AG20443 (cell line): Measurements from ENCODE around the gene XAGE2.
A peak's percentile ranks its signal among the peaks of the same experiment; 100 is the strongest.
"Not testable (repeated sequence)": the region's sequence is repeated elsewhere in the genome, so short reads cannot be mapped to it uniquely, and the experiment has no call there.

ENCODE experiments used
- DNase-seq: peaks from one replicate; pipeline ENCODE4 v3.0.0; 2012; ENCODE audit warnings: low spot score, mixed read lengths

Gene XAGE2, protein sequence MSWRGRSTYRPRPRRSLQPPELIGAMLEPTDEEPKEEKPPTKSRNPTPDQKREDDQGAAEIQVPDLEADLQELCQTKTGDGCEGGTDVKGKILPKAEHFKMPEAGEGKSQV

DNA sequence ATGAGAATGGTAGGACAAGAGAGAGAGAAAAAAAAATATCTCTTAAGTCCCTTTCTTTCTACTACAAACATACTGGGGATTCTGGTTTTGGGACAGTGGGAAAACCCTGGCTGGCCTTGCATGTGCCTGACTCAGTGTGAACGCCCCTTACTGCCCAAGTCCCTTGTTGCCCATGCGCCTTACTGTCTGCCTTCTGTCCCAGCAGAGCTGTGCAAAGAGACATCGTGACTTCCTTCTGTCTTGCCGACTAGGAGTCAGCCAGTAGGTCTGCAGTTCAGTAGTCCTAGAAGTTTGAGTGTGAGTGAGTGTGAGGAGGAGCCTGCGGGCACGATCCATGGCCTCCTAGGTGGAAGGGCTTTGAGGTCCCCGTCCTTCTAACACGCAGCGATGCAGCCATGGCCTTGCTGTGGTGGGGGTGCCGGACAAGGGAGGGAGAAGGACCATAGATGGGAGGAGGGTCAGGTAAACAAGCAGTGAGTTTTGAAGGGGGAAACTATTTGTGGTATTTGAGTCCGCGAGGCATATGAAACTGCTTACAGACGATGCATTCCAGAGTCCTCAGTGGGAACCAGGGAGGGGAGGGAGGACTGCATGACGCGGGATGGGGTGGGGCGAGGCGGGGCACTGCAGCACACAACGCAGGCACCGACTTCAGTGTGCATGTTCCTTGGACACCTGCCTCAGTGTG is at the start of gene XAGE2:
TSS of gene XAGE2 (plus strand) at position 654 of the 688 bp plus-strand sequence. CDS start 994 bp downstream, outside the sequence.
- no peak for DNase-seq

DNA sequence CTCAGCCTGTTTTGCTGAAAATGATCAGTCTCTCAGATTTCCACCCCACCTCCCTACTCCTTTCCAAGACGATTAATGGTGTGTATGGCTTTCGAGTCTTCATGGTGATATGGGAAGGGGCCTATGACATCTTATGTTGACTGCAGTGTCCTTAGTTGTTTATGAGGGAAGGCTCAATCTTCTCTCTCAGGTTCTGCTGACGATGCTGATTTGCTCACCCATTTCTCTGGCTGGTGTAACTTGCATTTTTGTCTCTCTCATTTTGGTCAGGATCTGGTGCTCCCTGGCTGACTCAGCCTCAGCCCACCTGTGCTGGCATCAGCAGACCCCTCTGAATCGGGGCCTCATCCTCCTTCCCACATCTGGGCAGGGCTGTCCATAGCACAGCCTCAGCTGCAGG is 31.4 kb upstream of the XAGE2 start:
- DNase-seq, result no peak

DNA sequence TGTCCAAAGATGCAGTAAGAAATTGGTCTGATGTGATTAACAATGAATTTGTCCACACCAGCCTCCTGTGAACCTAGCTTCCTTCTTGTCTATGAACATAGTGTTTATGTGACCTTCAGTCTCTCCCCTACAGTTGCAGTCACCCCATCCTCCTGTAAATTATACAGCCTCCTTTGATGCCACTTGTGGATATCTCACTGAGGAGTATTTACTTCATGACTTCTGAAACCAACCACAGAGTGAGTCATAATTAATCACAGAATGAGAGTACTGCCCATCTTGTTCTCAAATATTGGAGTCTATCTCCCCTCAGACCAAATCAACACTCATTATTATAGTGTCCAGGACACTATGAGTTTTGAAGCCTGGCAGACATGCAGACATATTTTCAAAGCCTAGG is 27.3 kb upstream of the XAGE2 start:
- DNase-seq, result no peak

DNA sequence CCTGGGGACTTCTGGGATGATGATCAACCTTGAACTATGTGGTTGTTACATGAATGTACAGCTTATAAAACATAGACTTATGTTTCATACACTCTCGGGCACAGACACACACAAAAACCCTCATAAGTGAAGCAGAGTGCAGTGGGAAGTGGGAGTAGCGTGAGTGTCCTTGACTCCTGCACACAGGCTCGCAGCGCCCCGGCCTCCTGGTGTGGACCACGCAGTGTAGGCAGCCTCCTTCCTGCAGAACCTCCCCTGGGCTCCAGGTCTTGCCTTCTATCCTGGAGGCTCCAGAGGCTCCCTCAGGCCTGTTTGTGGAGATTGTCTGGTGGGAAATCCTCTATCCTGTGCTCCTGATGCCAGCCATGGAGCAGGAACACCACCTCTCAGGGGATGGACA is 25.7 kb upstream of the XAGE2 start:
- not testable (repeated sequence) for DNase-seq

DNA sequence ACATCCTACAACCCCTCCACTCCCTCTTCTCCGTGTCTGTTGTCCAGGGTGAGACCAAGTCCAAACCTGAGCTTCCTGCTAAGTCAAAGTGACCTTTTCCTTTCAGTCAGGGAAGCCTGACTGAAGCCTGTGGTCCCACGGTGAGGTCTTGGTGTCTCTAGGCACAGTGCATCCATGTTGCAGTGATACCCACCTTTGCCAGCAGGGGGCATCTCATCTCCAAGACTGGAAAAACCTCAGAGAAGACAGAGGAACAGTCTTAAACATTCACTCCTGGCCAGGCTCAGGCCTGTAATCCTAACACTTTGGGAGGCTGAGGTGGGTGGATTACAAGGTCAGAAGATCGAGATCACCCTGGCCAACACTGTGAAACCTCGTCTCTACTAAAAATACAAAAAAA is 23.4 kb upstream of the XAGE2 start:
- DNase-seq, result peak; percentile 23

DNA sequence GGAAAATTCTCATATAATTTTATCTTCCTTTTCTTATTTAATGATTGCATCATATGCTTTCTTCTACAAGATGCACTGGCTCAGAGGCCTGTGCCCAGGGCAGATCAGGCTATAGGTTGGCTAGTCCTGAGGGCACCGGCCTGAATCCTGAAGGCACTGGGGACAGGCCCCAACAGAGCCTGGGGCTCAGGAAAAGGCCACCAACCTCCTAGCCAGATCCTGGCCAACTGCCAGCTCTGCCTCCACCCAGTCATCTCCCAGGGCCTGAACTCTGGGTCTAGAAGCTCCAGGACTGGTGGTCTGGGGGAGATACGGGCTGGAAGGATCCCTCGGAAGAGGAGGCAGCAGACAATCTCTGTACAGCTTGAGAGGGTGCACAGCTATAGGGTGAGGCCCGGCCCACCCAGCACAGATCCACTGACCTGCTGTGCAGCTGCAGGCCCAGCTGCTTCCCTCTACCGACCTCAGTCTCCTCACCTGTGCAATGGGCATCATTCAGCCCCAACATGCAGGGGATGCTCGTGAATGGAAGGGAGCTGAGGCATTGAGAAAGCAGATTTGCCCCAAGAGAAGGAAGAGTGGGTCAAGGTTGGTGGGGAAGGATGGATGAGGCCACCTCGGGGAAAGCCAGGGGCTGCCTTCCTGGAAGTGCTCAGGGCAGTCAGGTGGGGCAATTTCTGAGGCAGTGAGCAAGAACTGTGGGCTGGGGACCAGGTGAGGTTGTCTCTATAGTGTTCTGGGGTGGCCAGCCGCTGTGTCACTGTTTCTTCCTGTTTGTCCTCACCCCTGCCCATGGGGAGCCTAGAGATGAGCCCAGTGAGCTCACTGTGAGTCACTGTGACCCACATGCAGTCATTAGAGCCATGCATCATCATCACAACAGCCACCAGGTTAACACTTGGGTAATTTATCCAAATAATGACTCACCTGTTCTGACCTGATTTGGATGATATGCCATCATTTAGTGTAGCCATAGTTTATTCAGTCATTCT is 22.4 kb upstream of the XAGE2 start:
- DNase-seq, result no peak

DNA sequence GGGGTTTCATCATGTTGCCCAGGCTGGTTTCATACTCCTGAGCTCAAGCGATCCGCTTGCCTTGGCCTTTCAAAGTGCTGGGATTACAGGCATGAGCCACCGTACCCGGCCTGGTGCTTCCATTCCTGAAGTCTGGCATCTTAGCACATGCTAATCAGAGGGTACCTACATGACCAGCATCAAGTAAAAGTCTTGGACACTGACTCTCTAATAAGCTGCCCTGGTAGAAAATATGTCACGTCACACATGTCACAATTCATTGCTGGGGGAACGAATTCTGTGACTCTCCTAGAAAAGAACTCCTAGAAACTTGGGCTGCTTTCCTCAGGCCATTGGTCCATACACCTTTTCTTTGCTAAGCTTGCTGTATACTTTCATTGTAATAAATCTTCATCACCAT is 19.1 kb upstream of the XAGE2 start:
- no peak for DNase-seq

DNA sequence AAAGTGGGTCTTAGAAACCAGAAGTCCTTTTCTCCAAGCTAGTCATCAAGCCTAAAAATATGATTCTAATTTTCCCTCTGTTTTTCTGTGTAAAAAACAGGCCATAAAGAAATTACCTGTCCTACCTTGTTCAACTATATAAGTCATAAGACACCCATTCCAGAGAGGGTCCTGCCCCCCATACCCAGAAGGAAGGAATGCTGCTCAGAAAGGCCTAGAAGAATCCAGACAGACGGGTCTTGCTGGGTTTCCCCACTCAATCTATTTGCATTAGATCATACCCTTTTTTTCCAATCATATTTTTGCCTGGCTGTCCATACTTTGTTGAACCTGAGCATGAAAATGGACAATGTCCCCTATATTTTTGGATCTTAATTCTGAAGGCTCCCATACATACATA is 16.3 kb upstream of the XAGE2 start:
- DNase-seq, result no peak

DNA sequence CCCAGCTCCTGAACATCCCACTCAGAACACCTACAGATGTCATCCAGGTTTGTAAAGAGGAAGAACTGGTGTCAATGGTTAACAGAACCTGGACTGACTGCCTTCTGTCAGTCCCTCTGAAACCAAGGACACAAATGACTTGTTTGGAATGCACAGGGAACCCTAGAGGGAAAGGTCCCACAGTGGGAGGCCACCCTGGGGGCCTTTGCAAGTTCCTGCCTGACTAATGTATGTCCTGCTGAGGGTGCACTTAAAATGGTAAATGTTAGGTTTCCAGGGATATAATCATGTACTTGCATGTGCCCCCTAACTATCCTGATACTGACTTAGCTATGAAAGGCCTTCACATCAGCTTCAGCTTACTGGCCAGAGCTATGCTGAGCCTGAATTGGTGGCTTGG is 15.0 kb upstream of the XAGE2 start:
- DNase-seq, result no peak

DNA sequence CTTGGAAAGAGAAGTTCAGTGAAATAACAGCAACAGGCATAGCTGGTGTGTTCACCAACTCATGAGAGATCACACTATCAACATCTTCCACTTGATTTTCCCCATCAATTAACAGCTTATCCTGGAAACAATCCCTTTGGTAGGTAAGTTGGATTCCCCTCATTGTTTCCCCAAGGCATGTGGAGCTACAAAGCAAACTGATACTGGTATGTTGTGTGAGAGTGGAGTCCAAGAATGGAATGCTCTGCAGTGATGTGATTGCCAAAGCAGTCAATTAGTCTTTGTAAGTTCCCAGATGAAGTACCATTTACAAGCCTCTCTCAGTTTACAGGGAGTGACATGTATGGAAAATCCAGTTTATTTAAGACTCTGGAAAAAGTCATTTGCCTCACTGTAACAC is 13.7 kb upstream of the XAGE2 start:
- DNase-seq, result no peak

DNA sequence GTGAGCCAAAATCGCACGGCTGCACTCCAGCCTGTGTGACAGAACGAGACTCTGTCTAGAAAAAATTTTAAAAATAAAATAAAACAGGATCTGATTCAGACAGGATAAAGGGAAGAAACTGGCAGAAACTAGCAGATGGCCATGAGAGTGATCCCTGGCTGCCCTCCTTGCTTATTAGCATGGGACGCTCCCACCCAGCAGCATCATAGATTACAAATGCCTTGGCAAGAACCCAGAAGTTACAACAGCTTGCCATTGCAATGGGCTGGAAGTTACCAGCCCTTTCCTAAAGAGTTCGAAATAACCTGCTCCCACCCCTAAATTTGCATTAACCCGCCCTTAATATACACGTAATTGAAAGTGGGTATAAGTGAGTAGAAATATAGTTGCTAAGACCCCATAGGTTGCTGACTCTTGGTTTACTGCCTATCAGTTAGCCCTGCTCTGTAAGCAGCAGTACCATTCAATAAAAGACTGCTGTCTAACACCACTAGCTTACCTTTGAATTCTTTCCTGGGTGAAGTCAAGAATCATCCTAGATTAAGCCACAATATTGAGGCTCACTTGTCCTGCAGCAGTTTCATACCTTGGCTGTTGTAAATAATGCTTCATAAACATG is 9.1 kb upstream of the XAGE2 start:
- no peak for DNase-seq

DNA sequence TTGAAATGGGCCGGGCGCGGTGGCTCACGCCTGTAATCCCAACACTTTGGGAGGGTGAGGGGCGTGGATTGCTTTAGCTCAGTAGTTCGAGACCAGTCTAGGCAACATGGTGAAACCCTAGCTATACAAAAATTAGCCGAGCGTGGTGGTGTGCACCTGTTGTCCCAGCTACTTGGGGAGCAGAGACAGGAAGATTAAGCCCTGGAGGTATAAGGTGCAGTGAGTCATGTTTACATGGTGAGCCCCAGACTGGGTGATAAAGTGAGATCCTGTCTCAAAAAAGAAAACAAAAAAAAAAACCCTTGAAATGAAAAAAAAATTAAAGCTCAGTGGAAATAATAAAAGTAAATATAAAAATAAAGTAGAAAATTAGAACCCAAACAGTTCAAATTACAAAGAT is 6.9 kb upstream of the XAGE2 start:
- DNase-seq, result no peak

DNA sequence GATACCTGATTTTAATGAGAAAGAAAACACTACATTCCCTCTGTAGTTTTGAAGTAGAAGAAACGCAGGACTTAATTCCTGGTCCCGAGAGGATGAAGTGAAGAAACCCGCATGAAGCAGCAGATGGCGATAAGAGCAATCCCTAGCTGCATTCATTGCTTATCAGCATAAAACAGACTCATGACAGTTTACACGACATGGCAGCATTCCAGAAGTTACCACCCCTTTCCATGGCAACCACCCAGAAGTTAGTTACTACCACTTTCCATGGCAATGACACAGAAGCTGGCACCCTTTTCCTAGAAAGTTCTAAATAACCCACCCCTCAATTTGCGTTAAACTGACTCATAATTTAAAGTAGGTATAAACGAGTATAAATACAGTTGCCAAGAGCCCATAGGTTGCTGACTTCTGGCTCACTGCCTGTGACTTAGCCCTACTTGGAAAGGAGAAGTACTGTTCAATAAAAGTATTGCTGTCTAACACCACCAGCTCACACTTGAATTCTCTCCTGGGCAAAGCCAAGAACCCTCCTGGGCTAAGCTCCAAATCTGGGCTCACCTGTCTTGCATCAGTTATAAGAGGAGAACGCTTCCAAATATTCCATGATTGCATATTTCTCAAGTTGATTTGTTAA is 5.5 kb upstream of the XAGE2 start:
- DNase-seq, result no peak

DNA sequence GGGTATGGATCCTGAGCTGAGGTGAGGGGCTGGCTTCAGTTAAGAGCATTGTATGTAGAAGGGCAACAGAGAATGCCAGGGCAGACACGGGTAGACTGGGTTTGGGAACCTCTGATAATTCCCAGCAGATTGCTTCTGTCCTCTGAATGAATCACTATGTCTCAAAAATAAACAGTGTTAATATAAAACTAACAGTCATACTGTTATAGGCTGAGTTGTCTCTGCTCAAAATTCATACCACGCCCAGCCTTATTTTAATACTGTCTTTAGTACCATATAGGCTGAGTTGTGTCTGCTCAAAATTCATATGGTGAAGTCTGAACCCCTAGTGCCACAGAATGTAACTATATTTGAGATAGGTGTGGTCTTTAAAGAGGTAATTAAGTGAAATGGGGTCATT is 10.0 kb downstream of the XAGE2 start:
- no peak for DNase-seq

DNA sequence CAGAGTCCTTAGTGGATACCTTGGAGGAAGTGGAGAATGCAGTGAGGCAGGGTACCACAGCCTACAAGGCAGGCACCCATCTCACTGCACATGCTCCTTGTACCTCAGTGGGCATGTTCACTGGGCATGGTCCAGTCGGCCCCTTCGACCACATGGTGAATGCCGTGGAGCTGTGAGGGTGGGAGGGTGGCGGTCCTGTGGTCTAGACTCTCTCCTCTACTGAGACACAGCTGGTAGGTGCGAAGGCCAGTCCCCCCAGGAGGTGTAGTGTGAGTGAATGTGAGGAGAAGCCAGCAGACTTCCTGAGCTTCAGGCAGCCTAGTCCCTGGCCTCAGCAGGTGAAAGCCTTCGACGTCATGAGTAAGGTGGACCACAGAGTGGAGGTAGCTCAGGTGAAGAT is 12.2 kb downstream of the XAGE2 start:
- DNase-seq, result no peak

DNA sequence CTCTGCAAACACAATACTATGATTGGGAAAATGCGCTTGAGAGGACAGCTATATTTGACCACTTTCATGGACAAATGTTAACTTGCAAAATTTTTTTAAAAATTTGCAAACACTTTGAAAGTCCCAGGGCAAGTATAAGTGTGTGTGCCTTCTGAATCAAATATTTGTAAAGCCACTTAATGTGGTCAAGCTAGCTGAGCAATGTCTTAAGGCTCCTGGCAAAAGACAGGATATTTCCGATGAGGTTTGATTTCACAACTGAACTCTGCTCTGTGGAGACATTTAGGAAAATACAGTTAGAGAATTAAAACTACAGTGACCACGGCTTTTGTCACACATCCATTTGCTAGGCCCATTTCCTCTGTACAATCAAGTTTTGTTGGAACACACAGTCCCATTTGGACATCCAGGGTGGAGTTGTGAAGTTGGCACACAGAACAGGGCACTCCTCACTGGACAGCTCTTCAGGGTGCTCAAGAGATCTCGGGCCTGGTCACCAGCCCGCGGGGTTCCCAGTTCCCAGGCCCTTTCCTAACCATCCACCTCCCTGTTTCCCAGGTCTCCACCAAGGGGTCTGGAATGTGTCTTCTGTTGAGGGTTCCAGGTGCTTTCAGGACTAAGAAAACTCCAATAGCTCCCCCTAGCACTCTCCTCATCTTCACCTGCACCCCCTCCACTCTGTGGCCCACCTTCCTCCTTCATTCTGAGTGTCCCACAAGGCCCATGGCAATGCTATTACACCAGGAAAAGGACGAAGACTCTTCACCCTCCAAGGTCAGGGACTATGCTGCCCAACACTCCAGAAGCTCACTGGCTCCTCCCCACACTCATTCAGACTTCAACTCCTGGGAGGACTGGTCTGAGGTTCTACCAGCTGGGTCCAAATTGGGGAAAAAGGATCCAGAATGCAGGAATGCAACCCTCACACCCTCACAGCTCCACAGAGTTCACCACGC is 41.9 kb downstream of the XAGE2 start:
- DNase-seq, result no peak

DNA sequence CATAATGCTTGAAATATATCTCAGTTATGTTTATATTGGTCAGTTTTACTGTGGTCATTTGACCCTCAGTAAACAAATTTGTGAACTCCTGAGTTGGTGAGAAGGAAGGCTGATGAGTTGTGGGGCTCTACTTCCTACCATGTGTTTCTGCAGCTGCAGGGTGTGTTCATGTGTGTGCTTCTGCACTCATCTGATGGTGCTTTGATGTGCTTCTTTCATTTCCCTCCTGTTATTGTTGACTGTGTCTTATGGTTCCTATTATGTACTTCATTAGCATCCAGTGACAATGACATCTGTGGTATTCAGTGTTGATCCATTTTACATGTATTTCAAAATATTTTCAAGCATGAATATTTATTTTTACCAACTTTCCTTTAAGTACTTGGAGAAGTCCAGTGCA is 46.5 kb downstream of the XAGE2 start:
- no peak for DNase-seq

DNA sequence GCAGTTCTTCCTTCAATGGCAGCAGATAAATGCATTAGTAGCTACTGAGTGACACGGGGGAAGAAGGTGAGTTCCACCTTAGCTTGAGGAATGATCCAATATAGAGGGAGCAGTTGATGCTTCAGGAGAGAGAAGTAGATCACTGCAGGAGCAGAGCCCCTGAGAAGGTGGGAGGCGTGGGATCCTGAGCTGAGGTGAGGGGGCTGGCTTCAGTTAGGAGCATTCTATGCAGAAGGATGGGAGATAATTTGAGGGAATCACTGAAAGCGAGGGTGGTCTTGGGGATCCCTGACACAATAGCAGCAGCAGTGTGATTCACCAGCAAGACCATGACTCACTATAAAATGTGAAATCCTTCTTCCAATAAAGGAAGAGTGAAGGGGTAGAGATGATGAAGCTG is 48.0 kb downstream of the XAGE2 start:
- DNase-seq, result no peak

DNA sequence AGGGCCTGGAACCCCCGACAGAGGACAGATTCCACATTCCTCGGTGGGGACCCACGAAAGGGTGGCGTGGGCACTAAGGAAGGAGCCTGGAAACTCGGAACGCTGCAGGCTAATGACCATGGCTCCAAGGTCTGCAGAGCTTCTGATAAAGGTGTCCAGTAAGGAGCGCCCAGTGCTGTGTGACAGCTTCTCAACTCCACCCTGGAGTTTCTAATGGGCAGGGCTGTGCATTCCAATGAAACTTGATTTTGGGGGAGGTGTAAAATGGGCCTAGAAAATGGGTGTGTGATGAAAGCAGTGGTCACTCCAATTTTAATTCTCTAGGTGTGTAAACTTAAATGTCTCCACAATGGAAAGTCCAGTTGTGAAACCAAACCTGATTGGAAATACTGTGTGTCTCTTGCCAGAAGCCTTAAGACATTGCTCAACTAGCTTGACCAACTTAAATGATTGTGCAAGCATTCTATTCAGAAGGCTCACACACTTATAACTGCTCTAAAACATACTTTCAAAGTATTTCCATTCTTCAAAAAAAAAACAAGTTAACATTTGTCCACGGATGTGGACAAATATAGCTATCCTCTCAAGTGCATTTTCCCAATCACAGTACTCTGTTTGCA is 52.1 kb downstream of the XAGE2 start:
- peak; percentile 15 for DNase-seq

DNA sequence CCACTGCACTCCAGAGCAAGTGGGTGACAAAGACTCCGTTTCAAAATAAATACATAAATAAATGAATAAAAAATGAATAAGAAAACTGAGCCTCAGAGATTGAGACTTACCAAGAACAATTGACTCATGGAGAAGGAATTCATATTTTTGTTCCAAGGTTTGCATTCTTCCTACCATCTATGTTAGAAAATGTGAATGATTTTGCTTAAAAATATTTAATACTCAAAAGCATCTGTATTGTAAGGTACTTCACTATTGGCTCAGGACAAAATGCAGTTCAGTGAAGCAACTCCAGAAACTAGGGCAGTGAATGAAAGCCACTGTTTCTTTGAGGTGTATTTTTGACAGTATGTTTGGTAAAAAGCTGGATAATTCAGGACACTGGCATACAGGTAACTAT is 54.1 kb downstream of the XAGE2 start:
- peak; percentile 29 for DNase-seq

DNA sequence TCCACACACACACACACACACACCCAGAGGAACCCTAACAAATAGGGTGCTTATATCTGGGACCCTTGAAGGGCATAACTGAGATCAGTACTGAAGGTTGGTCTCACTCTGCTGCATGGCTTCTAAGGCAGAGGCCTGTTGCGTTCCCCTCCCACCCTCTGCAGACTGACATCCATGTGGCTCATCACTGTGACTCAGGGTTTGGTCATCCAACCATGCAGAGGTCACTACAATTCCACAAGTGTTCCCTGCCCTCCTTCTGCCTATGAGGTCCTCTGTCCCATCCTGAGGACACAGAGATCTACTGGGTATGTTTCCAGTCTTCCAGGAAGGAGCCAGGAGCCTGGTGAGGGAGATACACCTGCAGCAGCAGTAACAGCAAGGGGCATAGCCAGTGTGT is 55.8 kb downstream of the XAGE2 start:
- DNase-seq, result peak; percentile 29
